ENCODE measurements around the gene IGFLR1. TPM values are rescaled to one million over a fixed set of nuclear protein-coding genes. Genes with fewer than 3 reads are reported as not detected.

The IGFLR1 gene
- total and polyA plus RNA-seq, 2 of the 4 experiments (the other 2 are of a cell fraction): 0.72 to 2.7 TPM

DNA sequence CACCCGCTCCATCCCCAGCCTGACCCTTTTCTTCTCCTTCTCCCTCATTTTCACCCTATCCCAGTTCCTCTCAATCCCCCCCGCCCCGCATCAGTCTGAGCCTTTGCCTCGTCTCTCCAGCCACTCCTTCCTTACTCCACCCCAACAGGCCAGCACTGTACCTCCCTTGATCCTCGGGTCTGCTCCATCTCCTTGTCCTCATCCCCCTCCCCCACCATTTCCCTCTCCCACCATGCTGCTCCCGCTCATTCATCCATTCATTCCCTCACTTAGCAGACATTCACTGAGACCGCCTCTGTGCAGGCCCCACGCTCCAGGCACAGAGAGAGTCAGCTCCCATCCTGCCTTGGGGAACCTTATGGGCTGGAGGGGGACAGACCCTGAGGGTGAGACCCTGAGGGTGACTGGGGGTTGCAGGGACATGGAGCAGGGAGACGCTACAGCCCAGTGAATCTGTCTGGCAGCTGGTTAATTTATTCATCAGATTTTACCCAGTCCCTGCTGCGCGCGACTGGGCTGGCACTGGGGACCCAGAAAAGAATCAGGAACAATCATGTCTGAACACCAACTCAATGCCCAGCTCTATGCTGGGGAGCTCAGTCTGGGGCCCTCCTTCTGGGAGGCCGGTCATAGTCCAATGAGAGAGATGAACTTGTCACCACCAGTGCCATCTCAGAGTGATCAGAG lies 34.0 kb upstream of the IGFLR1 start:
- Histone ChIP-seq H3K79me1 (ENCODE audit: low read depth in 1 of 2, low read length in 2 of 2) (peaks cover 7 to 18% of the 10 kb centered on the region in 2 experiments), H3K27me3 (ENCODE audit: control insufficient read depth, insufficient read depth, low read length) (no peaks in the 10 kb centered on the region), H4K91ac (ENCODE audit: insufficient read depth, low read depth, low read length) (peak overlapping the region; percentile 61; the same call in 1 of the 2 replicates), H3K36me3 (ENCODE audit: control insufficient read depth, insufficient read depth, low read length) (peaks cover 4% of the 10 kb centered on the region), H2AFZ (replicated peaks; ENCODE audit: low read length, poor library complexity) (peak overlapping the region; percentile 78), H3K14ac (replicated peaks; ENCODE audit: low read depth, low read length) (peak overlapping the region; percentile 77), H2AK9ac (replicated peaks; ENCODE audit: low read depth, low read length, poor library complexity) (peak overlapping the region; percentile 84), H3K9ac (ENCODE audit: low read depth, low read length) (peak overlapping the region; percentile 45; the same call in 1 of the 2 replicates), H3K56ac (ENCODE audit: extremely low read depth, insufficient read depth, low read length) (no peak overlapping the region), H2BK5ac (ENCODE audit: low read depth, low read length, poor library complexity, severe bottlenecking) (no peak overlapping the region), H3K4me1 (ENCODE audit: control insufficient read depth, insufficient read depth, low read length) (peaks cover 6% of the 10 kb centered on the region), H2BK120ac (ENCODE audit: low read depth, low read length) (no peak overlapping the region), H3K9me3 (ENCODE audit: control insufficient read depth, insufficient read depth, low read length) (no peaks in the 10 kb centered on the region), H3K9me1 (ENCODE audit: insufficient read depth, low read length) (peaks cover 6% of the 10 kb centered on the region; the same call in 1 of the 2 replicates), H3K4ac (ENCODE audit: low read depth, low read length) (peak overlapping the region; percentile 49; the same call in 1 of the 2 replicates), H4K5ac (ENCODE audit: low read depth, low read length) (peak overlapping the region; percentile 24), H3K4me2 (ENCODE audit: low read depth, low read length) (peak overlapping the region; percentile 85), H3K23ac (ENCODE audit: low read depth, low read length) (0 out of 2 replicates have a peak overlapping the region, but pooled peaks have one; percentile 63), H3K27ac (ENCODE audit: insufficient read depth, low read length) (no peak overlapping the region; the same call in 1 of the 2 replicates), H3K4me3 (ENCODE audit: insufficient read depth, low read depth, low read length) (peak overlapping the region; percentile 86), H2BK20ac (ENCODE audit: low read depth, low read length) (no peak overlapping the region), H2BK15ac (ENCODE audit: low read depth, low read length) (no peak overlapping the region), H2AK5ac (ENCODE audit: low read depth, low read length) (peak overlapping the region; percentile 74), H4K20me1 (ENCODE audit: insufficient read depth, low read length) (no peaks in the 10 kb centered on the region), H3K18ac (ENCODE audit: low read depth, low read length) (no peak overlapping the region), H4K8ac (ENCODE audit: low read depth in 2 of 2, low read length in 2 of 2) (peak overlapping the region; percentile 24 to 66; a peak in 2 of 4 replicates)
- WGBS, 2 experiments (ENCODE audit: extremely low coverage in 2 of 2, insufficient read length in 1 of 2): 44% methylated on average over 7 of the region's 13 CpGs; no CpG with 5 or more reads in 1 of the 2 experiments
- DNase-seq: no peak
- dilution Hi-C loops (cut with HindIII; ENCODE audit: low sequenced_read_pairs, unreplicated experiment): no loop called here
- ChIA-PET CTCF (no interaction called here), POLR2A (ENCODE audit: unreplicated experiment) (no interaction called here)
- ATAC-seq (ENCODE audit: low read depth): no peak
- TF ChIP-seq RAD21 (IDR thresholded peaks at IDR 0.05; ENCODE audit: low read length) (no peak), CEBPB (IDR thresholded peaks at IDR 0.05; ENCODE audit: low read depth, low read length) (no peak), RFX5 (IDR thresholded peaks at IDR 0.05; ENCODE audit: low read depth, low read length) (no peak), RCOR1 (IDR thresholded peaks at IDR 0.05; ENCODE audit: insufficient replicate concordance, low read length) (no peak)
- TF ChIP-seq, protein P1, sequence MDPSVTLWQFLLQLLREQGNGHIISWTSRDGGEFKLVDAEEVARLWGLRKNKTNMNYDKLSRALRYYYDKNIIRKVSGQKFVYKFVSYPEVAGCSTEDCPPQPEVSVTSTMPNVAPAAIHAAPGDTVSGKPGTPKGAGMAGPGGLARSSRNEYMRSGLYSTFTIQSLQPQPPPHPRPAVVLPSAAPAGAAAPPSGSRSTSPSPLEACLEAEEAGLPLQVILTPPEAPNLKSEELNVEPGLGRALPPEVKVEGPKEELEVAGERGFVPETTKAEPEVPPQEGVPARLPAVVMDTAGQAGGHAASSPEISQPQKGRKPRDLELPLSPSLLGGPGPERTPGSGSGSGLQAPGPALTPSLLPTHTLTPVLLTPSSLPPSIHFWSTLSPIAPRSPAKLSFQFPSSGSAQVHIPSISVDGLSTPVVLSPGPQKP (IDR thresholded peaks at IDR 0.05; ENCODE audit: borderline replicate concordance, low read depth, low read length): no peak
- BruUV-seq (replicated peaks): no TSS peak
- intact Hi-C loops (cut with micrococcal nuclease): no loop called here
- in situ Hi-C loops (cut with MboI; ENCODE audit: low sequenced_read_pairs): no loop called here
